K562 (cell line): Measurements from ENCODE around the gene SNCB. TPM values are rescaled to one million over a fixed set of nuclear protein-coding genes. Genes with fewer than 3 reads are reported as not detected.

ENCODE experiments used
- ATF3 ChIP-seq, 2 experiments: fragments of 450-650 bp in 1 of 2; sonication (generic) in 1 of 2; formaldehyde crosslinking in 1 of 2; IDR thresholded peaks in 1 of 2; conservative IDR thresholded peaks in 1 of 2; 2 replicates each; pipeline versions ENCODE4 v1.6.1 to v1.8.1; 2016 to 2023; ENCODE audit warnings: mild to moderate bottlenecking in 2 of 2, moderate library complexity in 2 of 2, inconsistent platforms in 1 of 2, missing genetic modification reagents in 1 of 2
- ATF4 ChIP-seq: fragments of 450-650 bp; formaldehyde crosslinking; IDR thresholded peaks from 2 replicates; pipeline ENCODE4 v1.4.0; 2022; ENCODE audit warnings: mild to moderate bottlenecking, moderate library complexity
- CGGBP1 ChIP-seq: fragments of 250-450 bp; sonication (Bioruptor Pico); IDR thresholded peaks from 2 replicates; pipeline ENCODE4 v1.9.0; 2021; ENCODE audit warnings: mild to moderate bottlenecking
- CREB3 ChIP-seq: fragments of 450-650 bp; conservative IDR thresholded peaks from 2 replicates; pipeline ENCODE4 v1.6.1; 2016; ENCODE audit warnings: missing genetic modification characterization, low read depth, mild to moderate bottlenecking, missing compliant biosample characterization, moderate library complexity
- HCFC1 ChIP-seq: IDR thresholded peaks from 2 replicates; pipeline ENCODE4 v1.6.1; 2012; ENCODE audit warnings: low read depth, low read length, improper control_type of control experiment
- JUN ChIP-seq, 2 experiments: sonication (generic) in 1 of 2; formaldehyde crosslinking in 1 of 2; IDR thresholded peaks; 2 replicates each; pipeline versions ENCODE4 v1.6.1 to v1.8.0; 2012 to 2022; ENCODE audit warnings: borderline replicate concordance in 2 of 2, mild to moderate bottlenecking in 2 of 2, improper control_type of control experiment in 1 of 2, low read depth in 1 of 2, low read length in 1 of 2, missing genetic modification reagents in 1 of 2
- MLX ChIP-seq, 2 experiments: fragments of 450-650 bp in 1 of 2; sonication (generic) in 1 of 2; formaldehyde crosslinking; conservative IDR thresholded peaks; 2 replicates each; pipeline versions ENCODE4 v1.4.0 to v1.8.1; 2020 to 2022; ENCODE audit warnings: mild to moderate bottlenecking in 1 of 2, missing genetic modification reagents in 1 of 2
- NBN ChIP-seq: fragments of 450-650 bp; IDR thresholded peaks from 2 replicates; pipeline ENCODE4 v1.6.1; 2016; ENCODE audit warnings: low read depth, mild to moderate bottlenecking
- NCOA4 ChIP-seq: fragments of 450-650 bp; IDR thresholded peaks from 2 replicates; pipeline ENCODE4 v1.6.1; 2018; ENCODE audit warnings: mild to moderate bottlenecking; ENCODE audit not compliant: partially characterized antibody
- NEUROD1 ChIP-seq: fragments of 150-350 bp; IDR thresholded peaks from 2 replicates; pipeline ENCODE4 v1.6.1; 2014; ENCODE audit warnings: borderline replicate concordance, low read length, low read depth; ENCODE audit not compliant: partially characterized antibody
- POLR2AphosphoS2 ChIP-seq: IDR thresholded peaks from 2 replicates; pipeline ENCODE4 v1.6.1; 2012; ENCODE audit warnings: low read length, improper control_type of control experiment
- RBFOX2 ChIP-seq: fragments of 200-400 bp; formaldehyde crosslinking; IDR thresholded peaks from 2 replicates; pipeline ENCODE4 v1.6.1; 2017; ENCODE audit warnings: low read depth, mild to moderate bottlenecking, low read length, moderate library complexity
- RNF2 ChIP-seq: sonication (generic); IDR thresholded peaks from 2 replicates; pipeline ENCODE4 v1.6.1; 2016
- SRSF1 ChIP-seq: fragments of 200-400 bp; formaldehyde crosslinking; IDR thresholded peaks from 2 replicates; pipeline ENCODE4 v1.6.1; 2017; ENCODE audit warnings: mild to moderate bottlenecking, low read depth, low read length, moderate library complexity
- SUPT5H ChIP-seq: fragments of 450-650 bp; IDR thresholded peaks from 2 replicates; pipeline ENCODE4 v1.6.1; 2016
- TOE1 ChIP-seq, 2 experiments: fragments of 450-650 bp in 1 of 2; sonication (generic) in 1 of 2; formaldehyde crosslinking in 1 of 2; IDR thresholded peaks; 2 replicates each; pipeline versions ENCODE4 v1.7.1 to v1.8.0; 2016 to 2022; ENCODE audit warnings: borderline replicate concordance in 2 of 2, mild to moderate bottlenecking in 2 of 2, antibody characterized with exemption in 1 of 2, inconsistent platforms in 1 of 2, low read depth in 1 of 2, missing genetic modification reagents in 1 of 2, moderate library complexity in 1 of 2
- USF1 ChIP-seq: sonication (generic); formaldehyde crosslinking; IDR thresholded peaks from 2 replicates; pipeline ENCODE4 v1.9.0; 2022; ENCODE audit warnings: mild to moderate bottlenecking, missing genetic modification reagents
- ZNF175 ChIP-seq: fragments of 200-800 bp; sonication (Bioruptor generic); IDR thresholded peaks from 2 replicates; pipeline ENCODE4 v1.6.1; 2016; ENCODE audit warnings: low read depth, mild to moderate bottlenecking, missing genetic modification characterization, missing compliant biosample characterization
- ZNF217 ChIP-seq: sonication (generic); formaldehyde crosslinking; IDR thresholded peaks from 2 replicates; pipeline ENCODE4 v1.8.0; 2022; ENCODE audit warnings: mild to moderate bottlenecking, missing genetic modification reagents
- ZNF224 ChIP-seq: sonication (generic); formaldehyde crosslinking; IDR thresholded peaks from 2 replicates; pipeline ENCODE4 v1.8.0; 2022; ENCODE audit warnings: mild to moderate bottlenecking, missing genetic modification reagents
- ZNF445 ChIP-seq: fragments of 250-450 bp; sonication (Bioruptor Pico); IDR thresholded peaks from 2 replicates; pipeline ENCODE4 v1.4.0; 2020; ENCODE audit warnings: low read depth, mild to moderate bottlenecking, moderate library complexity
- ZNF583 ChIP-seq: fragments of 250-450 bp; sonication (Bioruptor Pico); IDR thresholded peaks from 2 replicates; pipeline ENCODE4 v1.4.0; 2020
- ZNF707 ChIP-seq: fragments of 250-450 bp; sonication (Bioruptor Pico); conservative IDR thresholded peaks from 2 replicates; pipeline ENCODE4 v1.8.0; 2022; ENCODE audit warnings: inconsistent platforms, mild to moderate bottlenecking, moderate library complexity
- polyA plus RNA-seq, 8 experiments: library from polyadenylated mRNA; depleted of rRNA in 4 of 8; stranded (reverse) in 5 of 8; unstranded in 3 of 8; fragments of >200 nt; fragmentation: Nextera tagmentation in 2 of 8; fragmentation: Illumina TruSeq in 1 of 8; extraction: Ambion mirVana in 2 of 8; extraction: Trizol in 1 of 8; gene quantifications; 2 replicates each; pipeline versions ENCODE4 v1.2.1 to v1.2.3, GENCODE V29; 2011 to 2014; ENCODE audit warnings: inconsistent platforms in 1 of 8, missing spikeins in 1 of 8
- total RNA-seq, 7 experiments: library from RNA; depleted of rRNA in 6 of 7; stranded (reverse); fragments of >200 nt in 6 of 7; fragmentation: Illumina TruSeq in 2 of 7; extraction: Trizol in 2 of 7; gene quantifications; 2 replicates each; pipeline versions ENCODE4 v1.2.1 to v1.2.3, GENCODE V29; 2011 to 2021; ENCODE audit warnings: low replicate concordance in 1 of 7

SNCB gene
- total and polyA plus RNA-seq, 9 of the 15 experiments (the other 6 are each of a cell fraction or from before 2014, with no cell fraction given) = not detected

- peak; percentile 36; the same call in 1 of the 2 replicates for TF ChIP-seq USF1 (CRISPR knock-in tag)
- no peak for TF ChIP-seq ZNF224
- no peak for TF ChIP-seq JUN (IDR thresholded peaks at IDR 0.05; ENCODE audit: borderline replicate concordance, low read depth, low read length)
- no peak for TF ChIP-seq JUN (CRISPR knock-in tag; IDR thresholded peaks at IDR 0.05; ENCODE audit: borderline replicate concordance)
- TF ChIP-seq NEUROD1 = no peak
- TF ChIP-seq MLX (CRISPR knock-in tag; conservative IDR thresholded peaks at IDR 0.05) = no peak
- TF ChIP-seq NCOA4 = no peak
- TF ChIP-seq ZNF217 = no peak
- no peak for TF ChIP-seq ATF3 (IDR thresholded peaks at IDR 0.05)
- TF ChIP-seq ATF3 (CRISPR knock-in tag; conservative IDR thresholded peaks at IDR 0.05) = no peak
- TF ChIP-seq ZNF175 (CRISPR knock-in tag) = no peak
- TF ChIP-seq ZNF583 (CRISPR knock-in tag) = no peak
- no peak for TF ChIP-seq ATF4 (CRISPR knock-in tag)
- no peak for TF ChIP-seq HCFC1
- no peak for TF ChIP-seq NBN
- no peak for TF ChIP-seq CGGBP1 (CRISPR knock-in tag)
- TF ChIP-seq SUPT5H = no peak
- TF ChIP-seq POLR2AphosphoS2 = no peak
- TF ChIP-seq TOE1 (IDR thresholded peaks at IDR 0.05; ENCODE audit: borderline replicate concordance) = no peak
- no peak for TF ChIP-seq TOE1 (CRISPR knock-in tag; IDR thresholded peaks at IDR 0.05; ENCODE audit: borderline replicate concordance, low read depth)
- no peak for TF ChIP-seq CREB3 (tag)
- TF ChIP-seq RNF2 = no peak
- no peak for TF ChIP-seq ZNF707
- TF ChIP-seq SRSF1 = no peak
- TF ChIP-seq ZNF445 = no peak
- TF ChIP-seq RBFOX2 = no peak
These were observed 18.3 kb upstream of the SNCB start (continued) for GRCh38 chr5:176648474-176649194.
